Keratinocyte (primary cell): ENCODE results near the gene KLK3.

ENCODE experiments used
- EZH2 ChIP-seq: IDR thresholded peaks from one replicate; pipeline ENCODE4 v1.6.1; 2012; ENCODE audit warnings: inconsistent platforms, mild to moderate bottlenecking, low read length, moderate library complexity
- TF ChIP-seq, protein P1 (sequence below), 3 experiments: IDR thresholded peaks in 1 of 3; conservative IDR thresholded peaks in 1 of 3; optimal IDR thresholded peaks in 1 of 3; 2 replicates in 2 of 3; 3 replicates in 1 of 3; pipeline versions ENCODE3 to v1.5.1; 2011; ENCODE audit warnings: low read length in 3 of 3, mild to moderate bottlenecking in 3 of 3, moderate library complexity in 2 of 3, control low read depth in 1 of 3, inconsistent platforms in 1 of 3; ENCODE audit not compliant: insufficient read depth in 2 of 3; ENCODE audit errors: extremely low read depth in 1 of 3

DNA sequence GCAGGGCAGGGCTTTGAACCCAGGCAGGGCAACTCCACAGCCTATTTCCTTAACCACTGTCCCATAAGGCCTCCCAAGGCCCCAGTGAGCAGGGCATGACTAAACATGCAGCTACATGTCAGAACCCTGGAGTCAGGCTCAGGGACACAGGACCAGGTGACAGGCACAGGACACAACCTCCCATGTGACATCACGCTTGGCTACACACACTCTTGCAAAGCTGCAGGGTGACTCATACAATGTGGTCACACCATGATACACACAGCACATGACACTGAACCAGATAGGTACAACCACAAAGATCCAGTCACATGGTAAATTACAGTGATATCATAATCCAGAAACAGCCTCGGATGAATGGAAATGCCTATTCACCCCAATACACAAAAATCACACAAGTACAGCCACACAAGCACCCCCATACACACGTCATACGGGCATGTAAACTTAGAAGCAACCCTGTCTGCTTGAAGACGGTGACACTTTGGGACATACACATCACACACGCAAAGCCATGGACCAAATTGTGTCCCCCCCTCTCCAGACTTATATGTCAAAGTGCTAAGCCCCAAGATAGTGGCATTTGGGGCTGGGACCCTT, 42.0 kb downstream of the KLK3 start:
- TF ChIP-seq, protein P1, sequence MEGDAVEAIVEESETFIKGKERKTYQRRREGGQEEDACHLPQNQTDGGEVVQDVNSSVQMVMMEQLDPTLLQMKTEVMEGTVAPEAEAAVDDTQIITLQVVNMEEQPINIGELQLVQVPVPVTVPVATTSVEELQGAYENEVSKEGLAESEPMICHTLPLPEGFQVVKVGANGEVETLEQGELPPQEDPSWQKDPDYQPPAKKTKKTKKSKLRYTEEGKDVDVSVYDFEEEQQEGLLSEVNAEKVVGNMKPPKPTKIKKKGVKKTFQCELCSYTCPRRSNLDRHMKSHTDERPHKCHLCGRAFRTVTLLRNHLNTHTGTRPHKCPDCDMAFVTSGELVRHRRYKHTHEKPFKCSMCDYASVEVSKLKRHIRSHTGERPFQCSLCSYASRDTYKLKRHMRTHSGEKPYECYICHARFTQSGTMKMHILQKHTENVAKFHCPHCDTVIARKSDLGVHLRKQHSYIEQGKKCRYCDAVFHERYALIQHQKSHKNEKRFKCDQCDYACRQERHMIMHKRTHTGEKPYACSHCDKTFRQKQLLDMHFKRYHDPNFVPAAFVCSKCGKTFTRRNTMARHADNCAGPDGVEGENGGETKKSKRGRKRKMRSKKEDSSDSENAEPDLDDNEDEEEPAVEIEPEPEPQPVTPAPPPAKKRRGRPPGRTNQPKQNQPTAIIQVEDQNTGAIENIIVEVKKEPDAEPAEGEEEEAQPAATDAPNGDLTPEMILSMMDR (optimal IDR thresholded peaks at IDR 0.05 in 1 of 3, IDR thresholded peaks at IDR 0.05 in 1 of 3, conservative IDR thresholded peaks at IDR 0.05 in 1 of 3; ENCODE audit: extremely low read depth in 1 of 3, insufficient read depth in 2 of 3, low read length in 3 of 3): no peak
- no peak for TF ChIP-seq EZH2
